NCI-H510A treated with DMSO at 0.1 percent for 48 hours (cell line): ENCODE data around the gene ABCD1.
A peak's percentile ranks its signal among the peaks of the same experiment; 100 is the strongest.

ENCODE experiments used
- DNase-seq: peaks from one replicate; lab custom pipeline; 2025; lab: John Stamatoyannopoulos, UW

Gene ABCD1

GRCh38 chrX:153762626-153763173, 38.0 kb downstream of the ABCD1 start:
- no peak for DNase-seq

- no peak for DNase-seq
These were observed 38.8 kb downstream of the ABCD1 start for GRCh38 chrX:153763298-153763932.

GRCh38 chrX:153763989-153764755, 39.5 kb downstream of the ABCD1 start, which contains the start of gene PLXNB3:
PLXNB3 (plus strand) TSS chrX:153764249; CDS start chrX:153765536, 1,287 bp downstream.
- DNase-seq = peak; percentile 48

GRCh38 chrX:153764786-153765137, 40.1 kb downstream of the ABCD1 start:
- DNase-seq = no peak

GRCh38 chrX:153765138-153766079, 40.8 kb downstream of the ABCD1 start:
- DNase-seq = no peak

- no peak for DNase-seq
These were observed 41.6 kb downstream of the ABCD1 start for GRCh38 chrX:153766098-153766817.

- no peak for DNase-seq
These were observed 42.4 kb downstream of the ABCD1 start for GRCh38 chrX:153766871-153767673.

GRCh38 chrX:153767674-153768055, 43.0 kb downstream of the ABCD1 start:
- DNase-seq = no peak

GRCh38 chrX:153768311-153769157, 43.9 kb downstream of the ABCD1 start:
- DNase-seq = no peak

GRCh38 chrX:153769158-153769864, 44.7 kb downstream of the ABCD1 start:
- DNase-seq = no peak

- DNase-seq = no peak
These were observed 45.4 kb downstream of the ABCD1 start for GRCh38 chrX:153769865-153770600.

- DNase-seq = no peak
These were observed 46.2 kb downstream of the ABCD1 start for GRCh38 chrX:153770601-153771414.

GRCh38 chrX:153771415-153772315, 47.0 kb downstream of the ABCD1 start:
- DNase-seq = no peak

- no peak for DNase-seq
These were observed 47.9 kb downstream of the ABCD1 start for GRCh38 chrX:153772316-153773217.

GRCh38 chrX:153773218-153773611, 48.6 kb downstream of the ABCD1 start:
- DNase-seq = no peak
